ENCODE results near the gene LRRC47.

The LRRC47 gene

DNA sequence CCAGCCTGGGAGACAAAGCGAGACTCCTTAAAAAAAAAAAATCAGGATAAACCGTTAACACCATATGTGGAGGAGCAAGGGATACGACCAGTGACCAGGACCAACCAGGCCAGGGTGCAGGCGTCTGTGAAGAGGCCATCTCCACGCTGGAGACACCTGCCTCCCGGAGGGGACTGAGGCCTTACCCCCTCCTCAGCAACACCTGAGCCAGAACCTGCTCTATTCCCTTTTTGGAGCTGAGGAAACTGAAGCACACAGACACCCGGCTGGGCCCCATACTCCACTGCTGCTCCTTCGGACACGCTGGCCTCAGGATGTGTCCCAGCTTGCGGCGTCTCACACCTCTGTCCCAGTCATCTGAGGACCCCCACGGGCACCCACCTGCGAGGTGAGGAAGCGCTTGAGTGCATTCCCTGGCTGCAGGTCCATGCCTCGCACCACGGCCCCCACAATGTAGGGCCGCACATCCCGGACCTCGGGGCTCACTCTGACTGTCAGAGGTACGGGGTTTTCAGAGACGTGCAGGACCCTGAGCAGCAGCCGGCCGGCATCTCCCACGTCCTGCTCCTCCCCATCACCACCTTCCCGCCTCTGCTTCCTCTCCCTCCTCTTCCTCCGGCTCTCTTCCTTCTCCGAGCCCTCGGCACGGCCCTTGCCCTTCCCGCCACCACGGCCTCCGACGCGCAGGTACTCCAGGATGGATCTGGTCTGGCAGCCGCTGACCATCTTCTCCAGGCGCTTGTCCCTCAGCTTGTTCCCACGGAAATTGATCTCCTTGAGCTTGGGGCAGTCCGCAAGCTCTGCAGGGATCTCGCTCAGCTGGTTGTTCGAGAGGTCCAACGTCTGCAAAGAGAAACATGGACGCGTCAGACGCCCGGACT is 9.6 kb downstream of the LRRC47 start:
- DNase-seq (ENCODE audit: low read depth in 2 of 2) = no peak

DNA sequence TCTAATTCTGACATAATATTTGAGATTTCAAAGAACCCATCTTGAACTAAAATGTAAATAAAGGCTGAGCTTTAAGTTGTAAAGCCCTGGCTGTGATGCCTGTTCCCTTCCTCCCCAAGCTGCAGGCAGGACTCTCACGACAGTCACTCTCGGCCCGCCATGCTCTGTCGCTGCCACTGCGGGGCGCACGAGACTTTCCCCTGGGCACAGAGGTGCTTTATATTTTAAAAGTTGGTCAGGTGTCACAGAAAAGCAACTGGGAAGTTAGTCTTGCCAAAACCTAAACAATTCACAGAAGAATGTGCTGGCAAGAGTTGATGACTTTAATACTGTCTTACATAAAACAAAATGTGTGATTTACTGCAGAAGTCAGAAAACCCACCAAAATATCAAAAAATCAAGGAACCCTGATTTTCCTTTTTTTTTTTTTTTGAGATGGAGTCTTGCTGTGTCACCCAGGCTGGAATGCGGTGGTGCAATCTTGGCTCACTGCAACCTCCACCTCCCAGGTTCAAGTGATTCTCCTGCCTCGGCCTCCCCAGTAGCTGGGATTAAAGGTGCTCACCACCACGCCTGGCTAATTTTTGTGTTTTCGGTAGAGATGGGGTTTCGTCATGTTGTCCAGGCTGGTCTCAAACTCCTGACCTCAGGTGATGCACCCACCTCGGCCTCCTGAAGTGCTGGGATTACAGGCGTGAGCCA is 10.7 kb downstream of the LRRC47 start:
- no peak for DNase-seq (ENCODE audit: low read depth in 2 of 2)

DNA sequence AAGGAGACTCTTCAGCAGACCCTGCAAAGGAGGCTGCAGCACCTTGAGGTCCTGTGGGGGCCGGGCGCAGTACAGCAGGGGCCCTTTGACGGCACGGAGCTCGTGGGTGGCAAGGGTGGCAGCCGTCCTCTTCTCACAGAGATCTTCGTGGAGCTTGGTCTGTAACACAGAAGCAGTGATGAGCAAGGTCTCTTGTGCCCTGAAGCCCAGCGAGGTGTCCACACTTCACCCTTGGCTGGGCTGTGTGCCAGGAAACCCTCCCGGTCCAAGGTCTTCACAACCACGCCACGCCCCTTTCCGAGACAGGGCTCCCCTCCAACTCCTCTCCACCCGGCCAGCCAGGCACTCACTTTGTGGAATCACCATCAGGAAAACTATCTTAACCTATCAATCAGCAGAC is 11.3 kb downstream of the LRRC47 start:
- DNase-seq (ENCODE audit: low read depth in 2 of 2) = no peak

DNA sequence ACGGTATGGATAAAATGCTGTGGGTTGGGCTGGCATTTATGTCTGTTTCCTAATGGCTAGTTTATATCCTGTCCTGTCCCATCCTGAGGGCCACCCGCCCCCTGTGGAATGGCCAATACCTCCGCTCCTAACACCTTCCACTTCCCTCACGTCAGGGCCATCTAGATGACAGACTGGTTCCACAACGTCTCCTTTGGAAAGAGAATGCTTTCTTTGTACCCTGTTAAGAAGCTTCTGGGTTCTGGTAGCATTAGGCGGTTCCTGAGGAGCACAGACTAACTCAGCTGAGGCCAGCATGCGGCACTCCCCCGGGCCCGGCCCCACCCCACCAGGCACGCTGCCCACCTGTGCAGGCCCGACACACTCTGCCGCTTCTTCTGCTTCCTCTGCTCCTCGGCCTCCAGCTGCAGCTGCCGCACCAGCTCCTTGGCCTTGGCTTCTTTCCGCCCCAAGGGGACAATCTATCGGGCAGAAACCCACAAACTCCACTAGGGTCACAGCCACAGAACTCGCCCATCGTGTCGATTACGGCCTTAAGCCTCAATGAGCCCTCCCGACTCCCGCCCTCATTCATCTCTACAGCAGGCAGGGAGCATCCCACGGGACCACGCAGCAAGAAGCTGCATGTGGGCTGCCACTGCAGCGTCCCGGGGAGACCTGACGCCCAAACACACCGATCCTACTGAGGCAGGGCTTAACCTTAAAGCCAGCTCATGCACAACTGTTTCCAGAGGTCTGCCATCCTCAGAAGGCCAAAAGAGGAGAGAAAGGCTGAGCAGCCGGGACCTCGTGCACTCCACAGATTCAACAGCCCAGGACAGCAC is 12.4 kb downstream of the LRRC47 start:
- DNase-seq (ENCODE audit: low read depth in 2 of 2) = no peak

DNA sequence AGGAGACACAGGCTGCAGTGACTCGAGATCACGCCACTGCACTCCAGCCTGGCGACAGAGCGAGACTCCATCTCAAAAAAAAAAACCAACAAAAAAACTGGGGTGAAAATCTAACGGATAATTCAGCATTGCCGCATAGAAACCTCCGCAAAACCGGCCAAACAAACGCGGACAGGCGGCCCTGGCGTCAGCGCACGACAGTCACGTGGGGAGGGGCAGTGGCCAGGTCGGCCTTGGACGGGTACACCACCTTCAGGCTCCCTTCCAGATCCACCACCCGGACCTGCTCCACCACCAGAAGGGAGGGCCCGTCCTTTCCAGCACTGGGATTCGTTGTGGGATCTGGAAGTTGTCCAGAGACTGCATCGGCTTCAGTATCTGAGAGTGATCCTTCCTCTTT is 15.4 kb downstream of the LRRC47 start:
- DNase-seq (ENCODE audit: low read depth in 2 of 2) = no peak

DNA sequence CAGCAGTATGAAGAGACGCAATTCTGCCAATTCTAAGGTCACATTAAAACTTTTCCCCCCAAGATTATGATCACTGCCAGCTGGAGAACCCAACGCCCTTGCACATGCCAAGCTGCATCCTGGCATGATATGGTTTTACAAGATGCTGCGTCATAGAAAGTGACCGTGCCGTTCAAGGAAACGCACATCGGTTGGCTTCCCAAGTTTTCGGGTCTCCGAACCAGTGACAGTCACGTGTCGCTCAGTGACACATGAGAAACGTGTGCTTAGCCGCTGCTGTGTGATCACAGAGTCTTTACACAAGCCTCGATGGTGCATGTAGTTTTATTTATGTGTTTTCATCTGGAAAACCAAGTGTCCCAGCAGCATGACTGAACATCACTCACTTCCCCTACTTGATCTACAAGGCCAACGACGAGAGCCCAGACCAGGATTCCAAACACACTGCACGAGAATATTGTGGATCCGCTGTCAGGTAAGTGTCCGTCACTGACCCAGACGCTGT is 16.3 kb downstream of the LRRC47 start:
- DNase-seq (ENCODE audit: low read depth in 2 of 2) = no peak

DNA sequence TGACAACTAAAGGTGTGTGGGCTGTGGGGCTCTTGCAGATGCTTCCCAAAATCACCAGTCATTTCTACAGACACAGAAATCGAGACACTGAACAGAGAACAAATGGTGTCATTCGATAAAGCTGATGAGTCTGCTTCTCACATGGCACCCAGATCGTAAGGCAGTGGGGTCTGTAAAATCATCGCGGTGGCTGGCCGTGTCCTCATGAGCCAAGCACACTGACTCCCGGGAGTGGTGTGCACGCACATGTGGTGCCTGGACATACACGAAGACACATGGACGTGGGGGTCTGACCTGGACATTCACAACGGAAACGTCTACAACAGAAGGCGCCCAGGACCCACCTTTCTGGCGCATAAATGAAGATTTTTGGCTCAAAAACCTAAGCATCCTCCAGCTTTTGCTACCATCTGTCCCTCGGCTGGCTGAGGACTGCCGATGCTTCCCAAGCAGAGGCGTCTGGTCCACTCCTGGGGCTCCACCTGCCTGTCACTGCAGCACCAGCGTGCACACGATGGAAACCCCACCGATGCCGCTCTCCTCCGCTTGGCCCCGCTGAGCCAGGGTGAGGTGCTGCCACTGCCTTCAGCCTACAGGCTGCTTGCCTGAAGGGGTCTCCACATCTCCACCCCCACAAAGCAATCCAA is 16.9 kb downstream of the LRRC47 start:
- no peak for DNase-seq (ENCODE audit: low read depth in 2 of 2)

DNA sequence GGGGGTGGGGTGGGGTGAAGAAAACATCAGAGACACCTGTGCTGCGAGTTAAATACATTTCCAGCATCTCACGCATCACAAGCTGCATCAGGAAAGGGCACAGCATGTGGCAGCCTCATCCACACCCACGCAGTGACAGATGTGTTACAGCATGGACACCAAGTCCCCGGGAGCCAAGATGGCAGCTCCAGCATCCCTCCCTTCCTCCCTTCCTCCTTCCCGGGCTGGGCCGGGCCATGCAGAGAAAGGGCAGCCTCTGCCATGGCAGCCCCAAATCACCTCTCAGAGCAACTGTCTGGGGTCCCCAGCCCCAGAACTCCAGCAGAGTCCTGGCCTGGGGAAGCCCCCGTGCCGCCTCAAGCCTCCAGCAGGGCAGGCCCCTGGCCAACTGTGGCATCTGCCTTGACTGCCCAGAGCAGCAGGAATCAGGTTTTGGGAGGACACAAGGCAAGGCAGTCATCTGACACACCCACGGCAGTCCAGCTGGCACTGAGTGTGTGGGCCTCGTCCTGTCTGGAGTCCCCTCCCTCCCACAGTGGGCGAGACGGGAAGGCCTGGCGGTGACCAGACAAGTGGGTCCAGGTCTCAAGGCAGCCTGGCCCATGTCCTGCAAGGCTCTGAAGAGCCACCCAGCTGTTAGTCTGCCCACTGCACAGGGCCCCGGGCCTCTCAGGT is 17.6 kb downstream of the LRRC47 start:
- no peak for DNase-seq (ENCODE audit: low read depth in 2 of 2)

DNA sequence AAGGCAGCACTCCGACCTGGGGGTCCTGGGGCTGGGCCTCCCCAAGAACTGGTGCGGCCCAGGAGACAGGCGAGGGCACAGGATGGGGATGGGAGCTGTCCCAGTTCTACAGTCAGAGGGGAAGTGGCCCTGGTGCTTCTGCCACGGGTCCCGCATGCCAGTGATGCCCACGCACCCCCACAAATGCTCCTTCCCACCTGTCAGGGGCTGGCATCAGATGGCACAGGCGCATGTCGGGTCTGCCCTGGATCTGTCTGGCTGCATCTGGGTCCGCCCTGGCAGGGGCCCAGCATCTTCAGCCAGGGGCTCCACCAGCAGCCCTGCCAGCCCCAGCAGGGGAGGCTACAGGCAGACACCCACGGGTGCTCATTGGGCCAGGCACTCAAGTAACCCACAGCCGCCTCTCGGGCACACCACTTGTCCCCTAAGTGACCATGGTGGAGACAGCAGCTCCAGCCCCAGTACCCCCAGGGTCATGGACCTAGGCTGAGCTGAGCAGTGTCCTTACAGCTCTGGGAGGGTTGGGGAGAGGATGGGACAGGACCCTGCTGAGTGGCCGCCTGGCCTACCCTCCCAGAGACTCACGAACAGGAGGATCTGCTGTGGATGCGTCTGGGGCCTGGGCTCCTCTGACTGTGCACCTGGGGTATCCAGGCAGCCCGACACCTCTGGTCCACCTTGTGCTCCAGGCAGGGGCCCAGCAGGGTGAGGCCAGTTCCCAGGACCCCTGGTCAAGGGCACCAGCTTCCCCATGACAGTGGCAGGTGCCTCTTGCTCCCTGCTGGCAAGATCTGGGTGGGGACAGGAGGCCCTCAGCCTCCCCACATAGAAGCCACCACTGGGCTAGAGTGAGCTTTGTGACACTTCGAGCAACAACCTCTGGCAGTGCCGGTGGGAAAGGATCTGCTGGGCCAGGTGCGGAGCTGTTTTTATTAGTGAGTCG is 18.4 kb downstream of the LRRC47 start:
- no peak for DNase-seq (ENCODE audit: low read depth in 2 of 2)

DNA sequence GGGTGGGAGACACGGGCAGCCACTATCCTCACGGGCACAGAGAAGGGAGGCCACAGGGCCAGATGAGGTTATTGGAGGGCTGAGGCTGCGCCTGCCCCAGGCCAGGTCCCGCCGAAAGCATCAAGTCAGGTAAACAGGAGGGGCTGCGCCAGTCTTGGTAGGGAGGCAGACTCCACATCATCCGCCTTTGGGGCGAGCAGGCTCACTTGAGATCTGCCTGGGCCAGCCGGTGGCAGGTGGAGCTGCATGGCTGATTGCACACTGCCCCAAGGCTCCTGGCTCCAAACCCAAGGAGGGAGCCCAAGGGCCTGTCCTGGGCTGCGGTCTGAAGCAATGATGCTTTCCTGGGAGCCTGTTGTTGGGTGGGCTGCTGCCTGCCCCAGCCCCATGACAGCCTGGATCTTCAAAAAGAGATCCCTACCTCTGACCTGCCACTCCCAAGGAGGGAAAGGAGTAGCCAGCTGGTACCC is 19.2 kb downstream of the LRRC47 start:
- no peak for DNase-seq (ENCODE audit: low read depth in 2 of 2)

DNA sequence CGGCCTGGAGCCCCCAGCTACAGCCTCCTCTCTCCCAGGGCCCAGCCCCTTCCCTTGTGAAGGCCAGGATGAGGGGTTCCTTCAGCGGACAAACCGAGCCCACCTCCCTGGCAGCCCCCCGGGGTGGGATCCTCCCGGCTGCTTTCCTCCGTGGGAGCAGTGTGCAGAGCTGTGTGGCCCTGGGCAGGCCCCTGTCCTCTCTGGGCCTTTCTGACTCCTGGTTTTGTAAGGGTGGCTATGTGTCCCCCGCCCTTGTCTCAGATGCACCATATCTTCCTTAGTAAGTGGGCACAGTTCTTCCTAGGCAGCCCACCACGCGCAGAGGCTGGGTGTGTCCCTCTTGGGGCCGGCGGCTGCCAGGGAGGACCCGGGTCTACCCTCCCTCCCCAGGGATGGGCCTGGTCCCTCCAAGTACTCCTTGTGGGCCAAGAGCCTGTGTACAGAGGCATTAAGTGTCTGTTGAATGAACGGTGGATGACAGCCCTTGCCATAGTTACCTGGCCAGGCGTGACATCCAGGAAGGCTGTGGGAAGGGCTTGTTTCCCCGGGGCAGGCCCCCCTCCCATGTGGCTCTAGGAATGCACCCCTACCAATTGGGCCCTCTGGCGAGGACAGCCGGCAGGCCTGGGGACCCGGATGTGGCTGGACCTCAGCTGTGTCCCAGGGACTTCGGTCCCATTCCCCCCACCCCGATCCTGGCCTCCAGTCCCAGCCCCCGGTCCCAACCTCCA is 19.9 kb downstream of the LRRC47 start:
- DNase-seq (ENCODE audit: low read depth in 2 of 2) = no peak

DNA sequence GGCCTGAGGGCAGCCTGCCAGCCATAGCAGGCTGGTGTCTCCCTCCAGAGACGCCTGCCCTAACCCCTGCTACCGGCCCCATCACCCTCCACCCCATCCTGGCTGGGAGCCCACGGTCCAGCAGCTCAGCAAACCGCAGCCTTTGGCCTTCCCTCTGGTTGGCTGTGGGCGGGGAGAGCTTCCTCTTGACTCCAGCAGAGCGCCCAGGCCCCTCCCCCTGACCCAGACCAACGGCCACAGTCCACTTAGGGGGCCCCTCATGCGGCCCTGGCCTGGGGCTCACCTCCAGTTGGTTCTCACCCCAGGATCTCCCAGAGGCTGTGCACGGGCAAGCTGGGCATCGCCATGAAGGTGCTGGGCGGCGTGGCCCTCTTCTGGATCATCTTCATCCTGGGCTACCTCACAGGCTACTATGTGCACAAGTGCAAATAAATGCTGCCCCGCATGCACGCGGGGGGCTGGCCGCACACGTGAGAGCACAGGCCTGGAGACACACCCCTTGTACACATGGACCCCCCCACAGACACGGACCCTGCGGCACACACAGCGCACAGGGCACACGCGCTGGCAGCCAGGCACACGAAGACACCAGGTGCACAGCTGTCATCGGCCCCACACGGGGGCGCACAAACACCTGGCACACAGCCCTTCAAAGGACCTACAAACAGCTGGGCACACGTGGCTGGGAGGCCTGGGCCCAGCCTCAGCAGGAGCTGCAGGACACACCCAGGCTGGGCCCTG is 20.6 kb downstream of the LRRC47 start:
- no peak for DNase-seq (ENCODE audit: low read depth in 2 of 2)

DNA sequence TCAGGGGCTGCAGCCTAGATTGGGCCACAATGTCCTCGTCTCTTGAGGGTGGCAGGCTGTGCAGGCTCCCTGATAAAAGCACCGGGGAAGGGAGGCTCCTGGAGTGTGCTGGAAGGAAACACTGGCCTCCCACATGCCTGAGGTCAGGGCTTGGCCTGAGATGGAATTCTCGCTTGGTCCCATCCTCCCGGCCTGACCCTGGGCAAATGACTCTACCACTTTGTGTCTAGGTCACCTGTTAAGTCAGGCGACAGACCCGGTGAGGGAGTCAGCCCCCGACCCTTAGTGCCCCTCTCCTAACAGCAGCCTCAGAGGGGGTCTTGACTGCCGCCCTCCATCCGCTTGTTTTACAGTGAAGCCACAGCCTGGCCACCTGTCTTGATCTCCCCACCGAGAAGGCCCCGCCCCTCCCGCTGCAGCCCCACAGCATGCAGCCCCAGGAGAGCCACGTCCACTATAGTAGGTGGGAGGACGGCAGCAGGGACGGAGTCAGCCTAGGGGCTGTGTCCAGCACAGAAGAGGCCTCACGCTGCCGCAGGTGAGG is 21.3 kb downstream of the LRRC47 start:
- no peak for DNase-seq (ENCODE audit: low read depth in 2 of 2)

DNA sequence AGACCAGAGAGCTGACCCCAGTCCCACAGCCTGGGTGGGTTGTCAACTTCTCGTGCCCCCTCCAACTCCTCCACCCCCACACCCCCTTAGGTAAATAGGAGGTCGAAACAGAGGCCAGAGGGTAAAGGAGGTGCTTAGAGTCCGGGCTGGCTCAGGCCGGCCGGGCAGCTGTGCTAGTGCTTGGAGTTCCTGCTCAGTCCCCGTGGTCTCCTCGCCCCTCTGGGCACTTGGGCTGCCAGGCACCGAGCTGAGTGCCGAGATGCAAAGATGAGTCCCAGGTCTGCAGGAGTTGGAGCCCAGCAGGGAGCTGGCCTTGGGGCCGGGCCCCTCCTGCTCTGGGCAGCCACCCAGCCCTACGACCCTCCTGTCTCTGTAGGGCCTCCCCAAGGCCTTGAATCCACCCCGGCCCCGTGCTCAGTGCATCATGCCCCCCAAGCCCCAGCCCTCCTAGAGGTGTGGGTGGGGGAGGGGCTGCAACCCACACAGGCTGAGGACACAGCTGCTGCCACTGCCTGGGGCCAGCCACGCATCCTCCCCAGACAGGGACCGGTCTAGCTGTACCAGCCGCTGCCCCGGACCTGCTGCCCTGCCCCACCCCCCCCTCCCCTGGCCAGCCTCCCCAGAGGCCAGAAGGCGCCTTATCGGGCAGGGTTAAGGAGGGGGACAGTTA is 21.9 kb downstream of the LRRC47 start:
- DNase-seq (ENCODE audit: low read depth in 2 of 2) = no peak

DNA sequence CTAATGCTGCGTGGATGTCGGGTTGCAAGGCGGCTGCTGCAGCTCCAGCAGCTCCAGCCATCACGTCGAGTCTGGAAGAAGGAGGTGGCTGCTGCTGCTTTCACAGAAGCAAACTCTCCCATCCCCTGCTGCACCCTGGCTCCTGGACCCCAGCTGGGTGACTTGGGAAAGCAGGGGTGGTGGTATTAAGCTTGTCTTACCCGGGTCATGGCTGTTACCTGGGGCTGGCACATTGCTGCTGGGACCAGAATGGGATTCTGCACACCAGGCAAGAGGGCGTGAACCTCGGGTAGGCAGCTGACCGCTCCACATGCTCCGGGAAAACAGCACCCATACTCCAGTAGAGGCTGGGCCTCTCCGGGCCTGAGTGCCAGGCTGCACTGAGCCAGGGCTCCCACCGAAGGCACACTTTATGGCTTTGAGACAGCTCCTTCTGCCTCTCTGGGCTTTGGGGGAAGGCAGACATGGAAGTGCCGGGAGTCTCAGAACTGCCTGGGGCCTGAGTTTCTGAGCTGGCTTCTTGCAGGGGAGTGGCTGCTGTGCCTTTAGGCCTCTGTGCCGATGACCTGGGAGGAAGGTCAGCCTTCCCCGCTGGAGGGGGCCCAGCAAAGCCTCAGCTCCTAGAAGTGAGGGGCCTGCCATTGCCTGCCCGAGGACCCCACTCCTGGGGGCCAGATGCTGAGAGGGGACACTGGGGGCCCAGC is 22.6 kb downstream of the LRRC47 start:
- DNase-seq (ENCODE audit: low read depth in 2 of 2) = no peak

DNA sequence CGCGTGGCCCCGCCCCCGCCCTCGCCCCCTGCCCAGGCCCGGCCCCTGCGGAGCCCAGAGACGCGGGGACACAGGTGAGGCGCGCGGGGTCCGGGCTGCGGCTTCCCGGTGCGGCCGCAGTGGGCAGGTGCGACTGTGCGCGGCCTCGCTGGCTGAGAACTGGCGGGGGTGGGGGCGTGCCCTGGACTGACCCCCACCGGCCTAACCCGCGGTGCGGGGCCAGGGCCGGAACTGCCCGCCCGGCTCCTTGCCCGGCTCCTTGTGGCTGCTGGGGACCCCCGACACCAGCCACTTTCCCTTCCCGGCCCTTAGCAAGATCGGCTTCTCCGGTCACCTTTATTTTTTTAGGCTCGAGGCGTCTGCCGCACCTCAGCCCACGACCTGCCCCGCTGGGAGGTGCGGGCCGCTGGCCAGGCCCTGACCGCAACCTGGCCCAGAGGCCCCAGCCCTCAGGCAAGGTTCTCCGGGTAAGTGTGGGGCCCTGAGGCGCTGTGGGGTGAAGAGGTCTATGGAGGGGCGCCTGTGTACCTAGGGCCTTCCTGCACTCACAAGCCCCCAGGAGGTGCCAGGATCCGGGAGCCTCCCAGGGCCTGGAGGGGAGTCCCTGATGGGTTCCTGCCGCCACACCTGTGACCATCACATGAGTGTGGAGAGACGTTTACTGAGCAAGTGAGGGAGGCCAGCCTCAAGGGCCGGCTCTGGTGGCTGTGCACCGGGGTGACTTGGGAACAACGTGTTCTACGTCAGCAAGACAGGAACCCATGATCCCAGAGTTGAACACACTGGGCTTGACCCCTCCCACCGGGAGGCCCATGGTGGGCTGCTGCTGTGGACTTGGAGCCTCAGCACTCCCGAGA is 23.4 kb downstream of the LRRC47 start, which contains the start of gene SMIM1:
Gene SMIM1 (plus strand): TSS at position 35 of the 857 bp plus-strand sequence. CDS start 2,625 bp downstream, outside the sequence.
- no peak for DNase-seq (ENCODE audit: low read depth in 2 of 2)
